Endothelial cell (in vitro differentiated cells): ENCODE results near the gene ECEL1. TPM values are rescaled to one million over a fixed set of nuclear protein-coding genes. Genes with fewer than 3 reads are reported as not detected.

Experiments used
- DNase-seq: peaks from one replicate; pipeline ENCODE4 v3.0.0; 2021; ENCODE audit warnings: low spot score
- H3K27ac Mint-ChIP-seq: one replicate; pipeline ENCODE4 v1.8.0; 2021; ENCODE audit warnings: mixed read lengths, inconsistent platforms; ENCODE audit not compliant: unreplicated experiment
- H3K27me3 Mint-ChIP-seq: one replicate; pipeline ENCODE4 v1.8.0; 2021; ENCODE audit warnings: mild to moderate bottlenecking, moderate library complexity, mixed read lengths, inconsistent platforms; ENCODE audit not compliant: unreplicated experiment
- H3K36me3 Mint-ChIP-seq: one replicate; pipeline ENCODE4 v1.8.0; 2021; ENCODE audit warnings: mild to moderate bottlenecking, low read depth, mixed read lengths, inconsistent platforms; ENCODE audit not compliant: unreplicated experiment
- H3K4me1 Mint-ChIP-seq: one replicate; pipeline ENCODE4 v1.8.0; 2021; ENCODE audit warnings: mild to moderate bottlenecking, mixed read lengths, inconsistent platforms; ENCODE audit not compliant: unreplicated experiment
- H3K4me3 Mint-ChIP-seq: one replicate; pipeline ENCODE4 v1.8.0; 2021; ENCODE audit warnings: mild to moderate bottlenecking, mixed read lengths, inconsistent platforms; ENCODE audit not compliant: unreplicated experiment
- H3K9me3 Mint-ChIP-seq: one replicate; pipeline ENCODE4 v1.8.0; 2021; ENCODE audit warnings: mixed read lengths, inconsistent platforms; ENCODE audit not compliant: unreplicated experiment
- total RNA-seq: library from RNA; stranded (reverse); fragmentation: NEBNext Ultra II Directional; extraction: Animal tissue kit (Norgen Biotek cat#: 25700); gene quantifications from one replicate; pipeline ENCODE4 v1.2.1, GENCODE V29; 2021; ENCODE audit not compliant: unreplicated experiment
- TF ChIP-seq, protein P1 (sequence below): fragments of 200-600 bp; sonication (generic); IDR thresholded peaks from one replicate; pipeline ENCODE4 v1.5.0; 2021; ENCODE audit warnings: antibody characterized with exemption; ENCODE audit not compliant: unreplicated experiment

The ECEL1 gene
- total RNA-seq, 1 donor from 2014 or later, result not detected

DNA sequence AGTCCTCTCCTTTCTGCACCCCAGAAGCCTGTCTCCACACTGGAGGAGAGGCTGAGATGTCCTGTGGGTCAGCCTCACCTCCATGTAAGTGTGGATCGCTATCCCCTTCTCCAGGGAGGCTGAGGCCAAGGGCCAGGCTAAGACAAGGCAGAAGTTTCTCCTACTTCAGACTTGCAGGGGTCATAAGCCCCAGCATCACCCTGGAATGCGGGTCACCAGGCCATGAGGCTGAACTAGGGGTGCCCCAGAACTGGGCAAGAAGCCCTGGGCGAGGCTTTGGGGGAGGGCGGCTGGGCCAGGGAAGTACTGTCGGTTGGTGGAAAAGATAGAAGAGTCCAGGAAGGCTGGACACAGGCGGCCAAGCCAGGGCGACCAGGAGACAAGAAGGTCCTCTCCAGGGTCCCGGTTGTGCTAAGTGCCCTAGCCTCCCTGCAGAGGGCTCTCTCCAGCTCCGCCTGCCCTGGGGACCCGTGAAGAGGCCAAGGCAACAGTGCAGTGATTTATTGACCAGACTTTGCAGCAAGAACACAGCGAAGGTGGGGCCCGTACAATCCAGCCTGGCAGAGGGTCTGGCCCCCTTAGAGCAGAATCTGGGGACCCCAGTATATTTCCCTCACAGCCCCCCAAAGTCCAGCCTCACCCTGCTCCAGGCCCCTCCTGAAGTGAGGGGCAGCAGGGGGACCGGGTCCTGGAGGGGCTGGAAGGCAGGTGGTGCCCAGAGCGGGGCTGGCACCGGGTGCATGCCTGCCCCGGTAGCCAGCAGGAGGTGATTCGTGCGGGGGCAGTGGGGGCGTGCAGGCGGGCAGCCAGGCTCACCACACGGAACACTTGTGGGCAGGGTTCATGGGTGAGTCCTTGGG, 8.1 kb downstream of the ECEL1 start:
- no peak for DNase-seq
- Mint-ChIP-seq H3K27me3 (peaks cover 6% of the 10 kb centered on the region), H3K36me3 (no peaks in the 10 kb centered on the region), H3K9me3 (no peaks in the 10 kb centered on the region), H3K4me1 (peaks cover under 1% of the 10 kb centered on the region), H3K4me3 (no peak overlapping the region), H3K27ac (no peak overlapping the region)
- TF ChIP-seq, protein P1, sequence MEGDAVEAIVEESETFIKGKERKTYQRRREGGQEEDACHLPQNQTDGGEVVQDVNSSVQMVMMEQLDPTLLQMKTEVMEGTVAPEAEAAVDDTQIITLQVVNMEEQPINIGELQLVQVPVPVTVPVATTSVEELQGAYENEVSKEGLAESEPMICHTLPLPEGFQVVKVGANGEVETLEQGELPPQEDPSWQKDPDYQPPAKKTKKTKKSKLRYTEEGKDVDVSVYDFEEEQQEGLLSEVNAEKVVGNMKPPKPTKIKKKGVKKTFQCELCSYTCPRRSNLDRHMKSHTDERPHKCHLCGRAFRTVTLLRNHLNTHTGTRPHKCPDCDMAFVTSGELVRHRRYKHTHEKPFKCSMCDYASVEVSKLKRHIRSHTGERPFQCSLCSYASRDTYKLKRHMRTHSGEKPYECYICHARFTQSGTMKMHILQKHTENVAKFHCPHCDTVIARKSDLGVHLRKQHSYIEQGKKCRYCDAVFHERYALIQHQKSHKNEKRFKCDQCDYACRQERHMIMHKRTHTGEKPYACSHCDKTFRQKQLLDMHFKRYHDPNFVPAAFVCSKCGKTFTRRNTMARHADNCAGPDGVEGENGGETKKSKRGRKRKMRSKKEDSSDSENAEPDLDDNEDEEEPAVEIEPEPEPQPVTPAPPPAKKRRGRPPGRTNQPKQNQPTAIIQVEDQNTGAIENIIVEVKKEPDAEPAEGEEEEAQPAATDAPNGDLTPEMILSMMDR, result no peak

DNA sequence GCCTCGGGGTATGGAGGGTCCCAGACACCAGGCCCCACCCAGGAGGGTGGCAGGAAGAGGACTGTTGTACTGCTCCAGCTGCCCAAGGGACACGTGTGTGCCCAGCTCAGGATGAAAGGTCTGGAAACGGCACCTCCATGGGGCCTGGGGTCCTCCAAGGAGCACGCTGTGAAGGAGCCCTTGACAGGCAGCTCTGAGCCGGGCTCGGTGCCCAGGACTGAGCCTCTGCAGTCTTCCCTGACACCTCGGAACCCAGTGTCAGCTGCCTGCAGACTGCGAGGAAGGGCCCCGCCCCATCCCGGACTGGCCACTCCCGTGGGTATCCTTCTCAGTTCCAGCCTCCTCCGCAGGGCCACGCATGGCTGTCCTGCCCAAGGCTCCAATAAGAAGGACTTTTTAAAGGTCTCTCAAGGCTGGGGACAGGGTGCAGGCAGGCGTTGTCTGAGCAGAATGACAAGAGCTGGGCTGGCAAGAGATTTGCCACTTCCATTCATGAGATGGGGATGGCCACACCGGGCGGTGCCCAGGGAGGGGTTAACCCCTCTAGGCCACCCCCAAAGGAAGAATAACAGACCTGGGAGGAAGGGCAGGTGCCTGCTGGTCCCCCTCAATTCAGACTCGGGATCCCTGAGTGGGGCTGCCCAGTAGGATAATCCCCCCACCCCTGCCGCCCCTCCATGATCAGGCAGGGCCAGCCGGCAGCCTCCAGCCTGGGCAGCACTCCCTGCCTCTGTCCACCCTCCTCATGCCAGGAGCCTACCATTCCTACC, 8.9 kb downstream of the ECEL1 start:
- Mint-ChIP-seq H3K4me3 (no peak overlapping the region), H3K27me3 (peaks cover 4% of the 10 kb centered on the region)

DNA sequence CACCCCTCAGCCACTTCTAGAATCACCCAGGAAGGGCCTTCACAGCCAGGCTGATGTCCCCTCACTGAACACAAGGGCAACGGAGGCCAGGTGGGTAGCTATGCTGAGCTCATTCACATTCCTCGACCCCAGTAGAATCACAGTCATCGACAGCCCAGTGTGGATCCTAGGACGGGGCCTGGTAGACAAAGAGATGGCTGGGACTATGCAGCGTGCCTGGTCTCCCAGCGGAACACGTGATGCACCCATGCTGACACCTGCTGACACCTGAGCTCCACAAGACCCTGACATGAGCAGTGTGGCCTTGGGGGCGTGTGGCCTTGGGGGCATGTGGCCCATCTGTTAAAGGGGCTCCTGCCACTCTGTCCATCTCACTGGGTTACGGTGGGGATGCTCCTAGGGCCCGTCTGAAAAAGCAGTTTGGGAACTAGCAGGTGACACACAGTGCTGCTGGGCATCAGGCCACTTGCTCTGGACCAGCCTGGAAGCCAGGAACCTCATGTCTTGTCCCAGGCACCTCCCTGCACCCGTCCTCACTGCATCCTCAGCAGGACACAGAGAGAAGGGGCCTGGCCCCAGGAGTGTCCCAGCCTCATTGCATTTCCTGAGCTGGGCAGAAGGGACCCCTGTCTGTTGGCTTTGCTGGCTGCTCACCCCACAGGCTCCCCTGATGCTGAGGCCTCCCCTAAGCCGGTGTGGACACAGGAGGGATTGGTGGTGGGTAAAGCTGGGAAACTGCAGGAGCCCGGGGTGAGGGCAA, 9.7 kb downstream of the ECEL1 start:
- Mint-ChIP-seq H3K36me3 (no peaks in the 10 kb centered on the region), H3K9me3 (no peaks in the 10 kb centered on the region), H3K4me1 (peaks cover 2% of the 10 kb centered on the region), H3K27ac (no peak overlapping the region), H3K4me3 (no peak overlapping the region), H3K27me3 (peaks cover 2% of the 10 kb centered on the region)
- DNase-seq, result no peak
- TF ChIP-seq, protein P1, result no peak

More for the DNA sequence above, 8.9 kb downstream of the ECEL1 start:
- Mint-ChIP-seq H3K9me3 (no peaks in the 10 kb centered on the region), H3K27ac (no peak overlapping the region), H3K4me1 (peaks cover 2% of the 10 kb centered on the region), H3K36me3 (no peaks in the 10 kb centered on the region)
- DNase-seq, result no peak
- TF ChIP-seq, protein P1, result no peak

DNA sequence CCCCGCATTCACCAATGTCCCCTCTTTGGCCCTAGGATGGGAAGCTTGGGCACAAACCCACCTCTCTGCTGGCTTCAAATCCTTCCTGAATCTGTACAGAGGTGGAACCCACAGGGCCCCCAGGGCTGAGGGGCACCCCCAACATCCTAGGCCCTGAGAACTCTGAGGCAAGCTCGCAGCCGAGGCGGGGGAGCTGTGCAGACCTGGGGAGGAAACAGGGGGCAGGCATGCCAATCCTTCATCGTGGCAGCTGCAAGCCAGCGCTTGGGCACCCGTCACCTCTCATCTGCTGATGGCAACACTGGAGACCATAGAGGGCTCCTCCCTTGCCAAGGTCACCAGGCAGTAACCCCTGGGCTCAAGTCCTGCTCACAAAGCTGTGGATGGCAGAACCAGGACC, 10.8 kb downstream of the ECEL1 start:
- Mint-ChIP-seq H3K4me3 (no peak overlapping the region), H3K27ac (no peak overlapping the region), H3K4me1 (peaks cover 2% of the 10 kb centered on the region), H3K27me3 (peaks cover 2% of the 10 kb centered on the region), H3K36me3 (no peaks in the 10 kb centered on the region), H3K9me3 (no peaks in the 10 kb centered on the region)
- no peak for DNase-seq
- TF ChIP-seq, protein P1, result no peak
